Endothelial cell of umbilical vein (primary cell): ENCODE results near the gene PPM1M. TPM values are rescaled to one million over a fixed set of nuclear protein-coding genes. Genes with fewer than 3 reads are reported as not detected.

Source experiments
- BruUV-seq: library from RNA; stranded (reverse); fragments of 400-500 nt; replicated peaks from 2 replicates; lab custom pipeline; 2021; lab: Mats Ljungman, UMichigan
- CTCF ChIA-PET: fragments of 300-600, 350-600 bp; sonication (Branson Sonifier 250); formaldehyde crosslinking; loops from one replicate; lab custom pipeline; 2021; ENCODE audit warnings: antibody characterized with exemption, inconsistent platforms; lab: Charles Lee
- POLR2A ChIA-PET: fragments of 300-600, 350-600 bp; sonication (Branson Sonifier 250); formaldehyde crosslinking; loops from one replicate; lab custom pipeline; 2021; ENCODE audit warnings: antibody characterized with exemption, inconsistent platforms; lab: Charles Lee
- DNase-seq: peaks from one replicate; pipeline ENCODE4 v3.0.0-alpha.2; 2011; ENCODE audit warnings: low read depth, low spot score
- FAIRE-seq: peaks from 2 replicates; lab custom pipeline; 2011; peaks lifted over from hg19 to GRCh38; lab: Jason Lieb, UNC
- H2AFZ ChIP-seq: 2 replicates; pipeline ENCODE4 v1.6.0; 2012; ENCODE audit warnings: low read depth, low read length, control low read depth, inconsistent platforms
- H3K27ac ChIP-seq: 2 replicates; pipeline ENCODE4 v1.5.1; 2011; ENCODE audit warnings: low read depth, mild to moderate bottlenecking, control low read depth, low read length, moderate library complexity; ENCODE audit not compliant: insufficient read depth
- H3K27me3 ChIP-seq, 2 experiments: 2 replicates each; pipeline versions ENCODE4 v1.6.0 to v1.6.1; 2011; ENCODE audit warnings: low read length in 2 of 2, mixed read lengths in 1 of 2; ENCODE audit not compliant: control insufficient read depth in 2 of 2, insufficient read depth in 2 of 2
- H3K36me3 ChIP-seq, 2 experiments: 2 replicates in 1 of 2; 3 replicates in 1 of 2; pipeline ENCODE4 v1.5.1; 2011; ENCODE audit warnings: low read length in 2 of 2, mild to moderate bottlenecking in 1 of 2, moderate library complexity in 1 of 2; ENCODE audit not compliant: control insufficient read depth in 2 of 2, insufficient read depth in 2 of 2; ENCODE audit errors: extremely low read depth in 1 of 2
- H3K4me1 ChIP-seq: 3 replicates; pipeline ENCODE4 v1.5.1; 2011; ENCODE audit warnings: mild to moderate bottlenecking, low read length; ENCODE audit not compliant: control insufficient read depth, insufficient read depth; ENCODE audit errors: extremely low read depth
- H3K4me2 ChIP-seq: 2 replicates; pipeline ENCODE4 v1.6.1; 2011; ENCODE audit warnings: low read length, control low read depth, mixed read lengths; ENCODE audit not compliant: insufficient read depth
- H3K4me3 ChIP-seq, 3 experiments: fragments of 200-600 bp in 1 of 3; sonication (generic), shearing (Covaris generic) in 1 of 3; replicated peaks in 1 of 3; 2 replicates each; pipeline ENCODE4 v1.5.1; 2011 to 2016; ENCODE audit warnings: control low read depth in 3 of 3, low read length in 3 of 3, mild to moderate bottlenecking in 2 of 3, inconsistent platforms in 1 of 3, low read depth in 1 of 3, moderate library complexity in 1 of 3; ENCODE audit not compliant: insufficient read depth in 1 of 3
- H3K79me2 ChIP-seq: 2 replicates; pipeline ENCODE4 v1.6.0; 2012; ENCODE audit warnings: low read length, inconsistent platforms; ENCODE audit not compliant: control insufficient read depth, insufficient read depth
- H3K9ac ChIP-seq: replicated peaks from 2 replicates; pipeline ENCODE3; 2011; ENCODE audit warnings: low read length, control low read depth; ENCODE audit not compliant: insufficient read depth; ENCODE audit errors: extremely low read depth
- H3K9me1 ChIP-seq: replicated peaks from 3 replicates; pipeline ENCODE4 v1.6.0; 2011; ENCODE audit warnings: mild to moderate bottlenecking, low read length; ENCODE audit not compliant: control insufficient read depth, insufficient read depth; ENCODE audit errors: extremely low read depth
- H3K9me3 ChIP-seq: replicated peaks from 2 replicates; pipeline ENCODE4 v1.5.1; 2012; ENCODE audit warnings: low read length, inconsistent platforms; ENCODE audit not compliant: control insufficient read depth, insufficient read depth
- H4K20me1 ChIP-seq: replicated peaks from 2 replicates; pipeline ENCODE3; 2011; ENCODE audit warnings: mild to moderate bottlenecking, low read length; ENCODE audit not compliant: control insufficient read depth, insufficient read depth; ENCODE audit errors: extremely low read depth
- EZH2 ChIP-seq: IDR thresholded peaks from 2 replicates; pipeline ENCODE4 v1.6.1; 2012; ENCODE audit warnings: borderline replicate concordance, low read depth, mild to moderate bottlenecking, moderate library complexity, low read length, inconsistent platforms; ENCODE audit not compliant: severe bottlenecking
- FOS ChIP-seq: IDR thresholded peaks from 2 replicates; pipeline ENCODE4 v1.6.1; 2011; ENCODE audit warnings: mild to moderate bottlenecking, low read length, moderate library complexity, borderline replicate concordance; ENCODE audit not compliant: insufficient read depth
- JUN ChIP-seq: IDR thresholded peaks from 2 replicates; pipeline ENCODE4 v1.6.1; 2011; ENCODE audit warnings: borderline replicate concordance, low read depth; ENCODE audit not compliant: insufficient read length, insufficient read depth
- MYC ChIP-seq: IDR thresholded peaks from one replicate; pipeline ENCODE4 v1.6.1; 2011; ENCODE audit warnings: mild to moderate bottlenecking, low read depth, low read length
- POLR2A ChIP-seq: IDR thresholded peaks from 2 replicates; pipeline ENCODE4 v1.6.1; 2012; ENCODE audit warnings: low read depth, mild to moderate bottlenecking, control low read depth, low read length
- POLR2AphosphoS5 ChIP-seq: IDR thresholded peaks from 2 replicates; pipeline ENCODE4 v1.6.1; 2012; ENCODE audit warnings: low read depth, mild to moderate bottlenecking, control low read depth, low read length, moderate library complexity; ENCODE audit not compliant: insufficient read depth
- dilution Hi-C: fragments of 300-500 bp; cut with MboI; formaldehyde crosslinking; loops from one replicate; pipeline ENCODE4 v1.15.0; 2019; ENCODE audit warnings: low sequenced_read_pairs; ENCODE audit not compliant: extremely low pct_ligation_motif_present
- intact Hi-C: fragments of 100-400 bp; cut with micrococcal nuclease; formaldehyde crosslinking; loops from one replicate; pipeline ENCODE4 v1.10.0; 2022
- polyA plus RNA-seq, 4 experiments: library from polyadenylated mRNA; depleted of rRNA in 3 of 4; stranded (reverse) in 3 of 4; unstranded in 1 of 4; fragments of >200 nt; gene quantifications; 2 replicates each; pipeline versions ENCODE4 v1.2.1 to v1.2.3, GENCODE V29; 2011 to 2012; ENCODE audit warnings: missing spikeins in 1 of 4
- total RNA-seq: library from RNA; stranded (reverse); gene quantifications from 2 replicates; pipeline ENCODE4 v1.2.3, GENCODE V29; 2021
- TF ChIP-seq, protein P1 (sequence below): IDR thresholded peaks from 2 replicates; pipeline ENCODE4 v1.6.1; 2011; ENCODE audit not compliant: insufficient read depth, insufficient read length
- TF ChIP-seq, protein P2 (sequence below), 2 donors: IDR thresholded peaks; 1 replicate in 1 of 2; 2 replicates in 1 of 2; pipeline ENCODE4 v1.5.1; 2011; ENCODE audit warnings: low read length in 2 of 2, mild to moderate bottlenecking in 2 of 2, moderate library complexity in 2 of 2, control low read depth in 1 of 2, inconsistent platforms in 1 of 2, low read depth in 1 of 2; ENCODE audit not compliant: insufficient read depth in 1 of 2; ENCODE audit errors: extremely low read depth in 1 of 2

Gene PPM1M
- total and polyA plus RNA-seq, 2 donors (not counting 3 experiments of a cell fraction or from before 2014, with no cell fraction given) = 13.7 to 19.4 TPM

DNA sequence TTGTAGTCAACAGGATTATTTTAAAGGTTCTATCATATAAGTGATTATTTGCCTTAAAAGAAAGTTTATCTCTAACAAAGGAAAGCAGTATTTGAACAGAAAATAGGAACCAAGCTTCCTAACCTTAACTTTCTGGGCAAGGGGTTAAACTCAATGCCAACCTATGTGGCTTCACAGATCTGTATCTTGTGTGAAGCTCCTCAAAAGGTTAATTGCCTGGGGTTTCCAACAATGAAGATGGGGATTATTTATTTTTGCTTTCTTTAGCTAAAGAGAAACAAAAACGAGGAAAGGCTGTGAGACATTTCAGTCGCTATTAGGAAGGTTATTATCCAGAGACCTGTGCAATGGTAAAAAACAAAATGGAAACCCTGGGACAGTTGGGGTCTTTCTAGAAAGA lies 34.0 kb downstream of the PPM1M start:
- Histone ChIP-seq H4K20me1 (no peaks in the 10 kb centered on the region), H3K27ac (peak overlapping the region; percentile 68), H3K4me1 (peaks cover 31% of the 10 kb centered on the region), H3K9ac (peak overlapping the region; percentile 77), H3K4me2 (peak overlapping the region; percentile 58), H2AFZ (peak overlapping the region; percentile 86), H3K9me3 (no peaks in the 10 kb centered on the region), H3K36me3 (no peaks in the 10 kb centered on the region), H3K4me3 (peak overlapping the region in 1 of 3 experiments; percentile 70), H3K79me2 (peaks cover 36% of the 10 kb centered on the region), H3K27me3 (no peaks in the 10 kb centered on the region), H3K9me1 (no peaks in the 10 kb centered on the region)
- DNase-seq = no peak
- ChIA-PET POLR2A (interaction anchor here (0.9 to 2.9 kb wide), 3 partner anchors 8 to 39 kb away, joined by 3 to 9 read pairs (median 5); partner anchors contain the start of gene GLYCTK), CTCF (interaction anchor here (0.5 to 5.1 kb wide), 14 partner anchors 8 to 279 kb away, joined by 3 to 49 read pairs (median 6); partner anchors contain the start of genes GLYCTK and TWF2)
- no TSS peak for BruUV-seq
- FAIRE-seq = peak; percentile 80
- no peak for TF ChIP-seq JUN
- TF ChIP-seq, protein P1, sequence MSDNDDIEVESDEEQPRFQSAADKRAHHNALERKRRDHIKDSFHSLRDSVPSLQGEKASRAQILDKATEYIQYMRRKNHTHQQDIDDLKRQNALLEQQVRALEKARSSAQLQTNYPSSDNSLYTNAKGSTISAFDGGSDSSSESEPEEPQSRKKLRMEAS = no peak
- TF ChIP-seq POLR2AphosphoS5 = no peak
- no peak for TF ChIP-seq FOS
- TF ChIP-seq, protein P2, sequence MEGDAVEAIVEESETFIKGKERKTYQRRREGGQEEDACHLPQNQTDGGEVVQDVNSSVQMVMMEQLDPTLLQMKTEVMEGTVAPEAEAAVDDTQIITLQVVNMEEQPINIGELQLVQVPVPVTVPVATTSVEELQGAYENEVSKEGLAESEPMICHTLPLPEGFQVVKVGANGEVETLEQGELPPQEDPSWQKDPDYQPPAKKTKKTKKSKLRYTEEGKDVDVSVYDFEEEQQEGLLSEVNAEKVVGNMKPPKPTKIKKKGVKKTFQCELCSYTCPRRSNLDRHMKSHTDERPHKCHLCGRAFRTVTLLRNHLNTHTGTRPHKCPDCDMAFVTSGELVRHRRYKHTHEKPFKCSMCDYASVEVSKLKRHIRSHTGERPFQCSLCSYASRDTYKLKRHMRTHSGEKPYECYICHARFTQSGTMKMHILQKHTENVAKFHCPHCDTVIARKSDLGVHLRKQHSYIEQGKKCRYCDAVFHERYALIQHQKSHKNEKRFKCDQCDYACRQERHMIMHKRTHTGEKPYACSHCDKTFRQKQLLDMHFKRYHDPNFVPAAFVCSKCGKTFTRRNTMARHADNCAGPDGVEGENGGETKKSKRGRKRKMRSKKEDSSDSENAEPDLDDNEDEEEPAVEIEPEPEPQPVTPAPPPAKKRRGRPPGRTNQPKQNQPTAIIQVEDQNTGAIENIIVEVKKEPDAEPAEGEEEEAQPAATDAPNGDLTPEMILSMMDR (IDR thresholded peaks at IDR 0.05; ENCODE audit: extremely low read depth in 1 of 2, insufficient read depth in 1 of 2, low read depth in 1 of 2, low read length in 2 of 2) = no peak
- TF ChIP-seq EZH2 = no peak
- TF ChIP-seq POLR2A = no peak
- no peak for TF ChIP-seq MYC
- intact Hi-C loops (loop anchor here (5.0 kb wide), 1 partner anchor 127 kb away; the partner anchor contains the start of gene POC1A), dilution Hi-C loops (no loop called here)
